CD4-positive, alpha-beta T cell treated with Interleukin-10 for 1 hour (primary cell): Measurements from ENCODE around the gene RHOBTB1.

ENCODE experiments used
- DNase-seq: peaks from one replicate; pipeline ENCODE4 v3.0.0-alpha.2; 2020

The RHOBTB1 gene

DNA sequence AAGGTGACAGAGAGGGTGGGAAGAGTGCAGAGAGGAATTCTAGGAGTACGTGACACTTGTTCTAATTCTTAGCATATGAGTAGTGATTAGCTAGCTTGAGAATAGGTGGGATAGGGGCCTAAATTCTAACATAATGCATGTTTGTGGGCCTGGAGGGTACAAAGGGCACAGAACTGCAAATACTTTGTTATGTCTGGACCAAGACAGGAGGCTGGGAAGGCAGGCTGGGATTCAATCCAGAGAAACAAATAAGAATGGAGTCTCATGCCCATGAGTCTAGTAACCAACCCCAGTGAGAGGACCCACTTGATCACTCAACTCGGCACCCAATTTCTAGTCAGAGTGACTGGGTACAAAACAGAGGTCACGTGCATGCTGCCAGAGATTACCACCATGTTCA is 40.9 kb downstream of the RHOBTB1 start:
- DNase-seq = no peak

DNA sequence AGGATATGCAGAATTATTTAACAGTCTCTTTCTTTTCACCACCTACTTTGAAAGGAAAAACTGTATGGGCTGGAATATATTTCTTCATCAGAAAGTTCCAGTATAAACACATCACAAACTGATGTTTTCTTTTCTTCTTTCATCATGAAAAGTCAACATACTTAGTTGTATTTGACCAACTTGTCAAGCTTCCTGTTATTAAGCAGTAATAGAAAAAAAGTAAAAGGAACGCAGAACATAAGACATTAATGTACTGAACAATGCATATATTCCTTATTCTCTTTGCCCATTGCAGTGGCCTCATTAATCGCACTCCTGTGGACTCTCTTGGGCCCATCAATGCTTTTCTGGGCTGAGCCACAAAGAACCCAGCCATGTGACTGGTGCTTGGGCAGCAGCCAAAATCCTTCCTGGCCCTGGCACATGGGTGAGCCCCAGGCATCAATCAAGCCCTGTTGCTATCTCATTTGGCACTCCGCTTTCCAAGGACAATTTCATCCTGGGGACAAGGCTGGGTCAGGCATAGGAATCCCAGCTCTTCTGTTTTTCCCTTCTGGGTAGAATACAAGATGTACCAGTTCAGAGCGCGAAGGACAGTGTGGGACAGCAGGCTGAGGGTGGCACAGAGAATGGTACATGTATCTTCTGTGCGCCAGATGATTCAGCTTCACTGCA is 42.3 kb downstream of the RHOBTB1 start:
- DNase-seq = no peak

DNA sequence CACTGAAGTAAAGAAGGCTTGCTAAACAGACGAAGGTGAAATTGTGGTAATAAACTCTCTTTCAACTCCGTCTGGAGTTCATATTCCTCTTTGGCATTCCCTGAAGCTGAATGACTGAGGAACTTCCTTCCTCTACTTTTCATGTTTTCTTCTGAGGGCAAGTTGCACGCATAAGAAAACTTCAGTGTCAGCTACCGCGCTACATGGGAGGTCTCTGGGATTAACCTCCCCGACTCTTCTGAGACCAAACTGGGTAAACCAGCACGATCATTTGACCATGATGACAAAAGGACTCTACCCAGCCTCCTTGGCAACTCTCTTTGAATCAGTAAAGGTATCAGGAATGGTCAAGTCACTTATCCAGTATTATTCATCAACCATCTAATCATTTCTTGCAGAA is 44.7 kb downstream of the RHOBTB1 start:
- no peak for DNase-seq

DNA sequence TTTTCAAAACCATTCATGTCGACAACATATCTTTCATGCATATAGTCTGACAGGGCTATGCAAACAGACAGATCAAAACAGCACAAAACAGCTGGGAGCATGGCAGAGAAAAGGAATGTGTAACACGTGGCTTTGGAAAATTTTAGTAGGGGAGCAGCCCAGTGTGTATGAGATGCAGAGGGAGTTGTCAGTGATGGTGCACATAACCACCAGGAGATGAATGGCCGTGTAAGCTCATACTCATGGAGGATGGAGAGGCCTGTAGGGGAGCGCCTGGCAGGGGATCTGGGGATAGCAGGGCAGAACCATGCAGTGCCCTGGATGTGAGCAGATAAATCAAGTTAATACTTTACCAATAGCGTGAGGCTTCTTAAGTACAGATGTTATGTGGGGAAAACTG is 45.7 kb downstream of the RHOBTB1 start:
- no peak for DNase-seq

DNA sequence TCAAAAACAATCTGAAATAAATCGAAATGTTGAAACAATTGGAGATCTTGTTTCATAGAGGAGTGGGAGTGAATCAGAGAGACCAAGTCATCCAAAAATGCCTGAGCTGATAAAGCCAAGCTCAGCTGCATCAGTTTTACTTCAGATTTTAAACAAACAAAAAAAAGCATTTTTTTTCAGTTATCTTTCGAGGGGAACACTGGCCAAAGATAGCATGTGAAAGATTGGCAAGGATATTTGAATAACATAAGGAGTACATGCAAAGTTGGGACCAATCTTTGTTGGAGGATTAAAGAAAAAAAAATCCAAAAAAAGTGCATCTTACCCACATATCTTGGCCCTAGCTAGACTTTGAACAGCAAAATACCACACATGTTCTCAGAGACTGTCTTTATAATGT is 47.2 kb downstream of the RHOBTB1 start:
- no peak for DNase-seq

DNA sequence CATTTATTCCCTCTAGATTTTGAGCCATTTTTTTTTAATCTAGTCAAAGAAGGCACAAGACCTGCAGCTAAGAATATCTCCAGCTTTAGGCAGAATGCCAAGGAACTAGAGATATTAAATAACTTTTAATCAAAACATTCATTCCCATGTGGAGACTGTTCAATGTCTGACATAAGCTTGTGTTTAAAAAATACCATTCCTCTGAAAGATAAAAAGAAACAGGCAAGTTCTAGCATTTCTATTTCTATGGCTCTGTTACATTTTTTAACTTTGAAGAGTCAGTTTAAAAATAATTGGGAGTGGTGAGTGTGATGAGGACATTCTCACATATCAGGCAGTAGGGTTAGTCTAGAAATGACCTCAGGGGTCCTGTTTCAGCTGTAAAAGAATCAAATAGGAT is 48.0 kb downstream of the RHOBTB1 start:
- DNase-seq = no peak

DNA sequence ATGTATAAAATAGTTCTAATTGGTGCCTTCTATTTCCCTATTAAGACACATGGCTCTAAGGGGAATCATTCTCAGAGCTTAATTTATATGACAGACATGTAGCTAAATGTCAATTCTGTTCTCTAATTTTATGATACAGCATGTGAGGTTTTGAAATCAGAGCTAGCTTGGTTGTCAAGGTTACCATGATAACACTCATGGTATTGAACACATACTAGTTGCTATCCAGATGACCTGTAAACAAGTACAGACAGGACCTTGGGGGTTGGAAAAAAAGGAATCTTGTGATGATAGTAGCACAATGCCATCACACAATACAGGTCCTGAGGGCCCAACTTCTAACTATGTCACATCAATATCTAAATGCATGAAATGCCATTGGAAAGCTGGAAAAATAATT is 49.2 kb downstream of the RHOBTB1 start:
- no peak for DNase-seq

DNA sequence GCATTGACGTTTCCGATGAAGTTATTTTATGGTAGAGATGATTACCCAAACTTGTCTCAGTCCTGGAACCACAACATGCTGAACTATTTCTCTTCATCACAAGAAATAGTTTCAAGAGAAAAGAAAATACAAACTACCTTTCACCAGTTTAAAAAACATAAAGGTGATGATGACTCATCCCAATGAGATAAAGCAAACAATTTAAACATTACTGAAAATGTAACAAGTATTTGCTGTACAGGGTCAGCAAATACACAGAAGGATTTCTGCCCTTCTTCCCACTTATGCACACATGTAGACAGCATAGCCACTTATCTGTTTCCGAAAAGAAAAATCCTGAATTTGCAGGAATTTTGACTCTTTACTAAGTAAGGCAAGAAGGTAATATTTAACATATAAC is 50.8 kb downstream of the RHOBTB1 start:
- DNase-seq = no peak

DNA sequence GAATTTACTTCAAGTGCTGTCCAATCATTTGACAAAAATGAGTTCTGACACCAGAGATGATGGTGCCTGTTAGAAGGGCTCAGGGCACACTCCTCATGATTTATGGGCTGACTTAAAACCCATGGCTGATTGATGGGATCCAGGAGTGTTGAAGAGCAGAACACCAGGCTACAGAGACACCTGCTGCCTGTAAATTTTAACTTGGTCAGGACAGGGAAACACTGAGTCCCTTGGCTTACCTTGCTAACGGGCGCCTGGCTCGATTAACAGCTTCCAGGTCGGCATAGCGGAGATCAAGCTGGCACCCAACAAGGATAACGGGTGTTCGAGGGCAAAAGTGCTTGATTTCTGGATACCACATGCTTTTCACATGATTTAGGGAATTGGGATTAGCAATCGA is 51.4 kb downstream of the RHOBTB1 start:
- no peak for DNase-seq

DNA sequence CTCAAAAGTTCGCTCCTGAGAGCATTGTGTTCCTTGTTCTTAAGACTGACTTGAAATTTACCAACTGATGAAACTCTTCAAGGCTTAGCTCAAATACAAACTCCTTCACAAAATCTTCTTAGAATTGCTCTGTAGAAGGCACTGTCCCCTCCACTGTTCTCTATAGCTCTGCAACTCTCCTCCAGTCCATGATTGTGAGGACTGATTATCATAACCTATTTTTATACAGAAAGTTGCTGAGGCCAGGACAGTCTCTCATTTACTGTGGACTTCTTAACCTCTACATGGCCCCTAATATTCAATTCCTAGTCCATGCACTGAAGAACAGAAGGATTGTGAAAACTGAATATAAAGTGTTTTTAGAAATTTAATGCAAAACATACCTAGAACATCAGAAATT is 53.2 kb downstream of the RHOBTB1 start:
- DNase-seq = no peak

DNA sequence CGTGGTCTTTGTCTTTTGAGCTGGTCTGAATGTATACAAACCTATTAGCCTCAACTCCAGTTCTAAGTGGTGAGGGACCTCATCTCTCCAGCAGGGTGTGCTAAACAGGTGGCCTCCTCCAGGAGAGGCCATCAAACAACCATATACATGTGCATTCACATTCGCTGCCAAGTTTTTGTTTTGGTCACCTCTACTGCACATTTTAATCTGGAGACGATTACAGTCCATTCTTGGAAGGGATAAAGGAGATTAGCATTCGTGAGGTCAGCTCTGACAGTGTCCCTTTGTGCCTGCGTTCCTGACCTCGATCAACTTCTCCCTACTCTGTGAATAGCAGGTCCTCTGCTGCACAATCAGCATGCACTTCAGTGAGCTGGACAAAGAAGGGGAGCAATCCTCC is 60.8 kb downstream of the RHOBTB1 start:
- DNase-seq = no peak

DNA sequence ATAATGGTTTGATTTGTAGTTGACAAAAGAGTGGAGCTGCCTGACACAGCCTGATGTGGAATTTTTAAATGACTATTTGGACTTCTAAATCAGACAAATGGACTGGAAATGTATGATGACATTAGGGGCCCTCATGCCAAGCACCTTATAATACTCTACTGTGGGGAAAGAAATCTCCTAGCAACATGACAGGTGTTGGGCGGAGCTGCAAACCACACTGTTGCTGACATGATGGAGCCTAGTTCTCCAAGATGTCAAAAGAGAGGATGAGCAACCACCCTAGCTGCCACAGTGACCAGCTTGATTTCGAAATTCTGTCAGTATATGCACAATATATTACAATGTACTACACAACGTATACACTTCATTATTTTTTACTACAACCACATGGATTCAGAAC is 65.8 kb downstream of the RHOBTB1 start:
- no peak for DNase-seq

DNA sequence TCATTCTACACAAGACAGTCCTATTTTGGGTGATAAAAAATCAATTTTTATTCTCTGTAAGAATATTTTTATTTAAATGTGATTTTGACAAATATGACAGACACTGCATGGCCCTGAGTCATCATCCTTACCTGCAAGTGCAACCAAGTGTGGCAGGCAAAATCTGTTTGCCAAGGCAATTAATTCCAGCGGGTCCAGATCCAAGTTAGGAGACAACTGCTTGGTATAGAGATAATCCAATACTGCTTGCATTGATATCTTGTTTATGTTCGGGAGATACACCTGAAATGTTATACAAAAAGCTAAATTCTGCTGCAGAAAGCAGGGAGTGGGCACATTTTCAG is 66.2 kb downstream of the RHOBTB1 start:
- no peak for DNase-seq

DNA sequence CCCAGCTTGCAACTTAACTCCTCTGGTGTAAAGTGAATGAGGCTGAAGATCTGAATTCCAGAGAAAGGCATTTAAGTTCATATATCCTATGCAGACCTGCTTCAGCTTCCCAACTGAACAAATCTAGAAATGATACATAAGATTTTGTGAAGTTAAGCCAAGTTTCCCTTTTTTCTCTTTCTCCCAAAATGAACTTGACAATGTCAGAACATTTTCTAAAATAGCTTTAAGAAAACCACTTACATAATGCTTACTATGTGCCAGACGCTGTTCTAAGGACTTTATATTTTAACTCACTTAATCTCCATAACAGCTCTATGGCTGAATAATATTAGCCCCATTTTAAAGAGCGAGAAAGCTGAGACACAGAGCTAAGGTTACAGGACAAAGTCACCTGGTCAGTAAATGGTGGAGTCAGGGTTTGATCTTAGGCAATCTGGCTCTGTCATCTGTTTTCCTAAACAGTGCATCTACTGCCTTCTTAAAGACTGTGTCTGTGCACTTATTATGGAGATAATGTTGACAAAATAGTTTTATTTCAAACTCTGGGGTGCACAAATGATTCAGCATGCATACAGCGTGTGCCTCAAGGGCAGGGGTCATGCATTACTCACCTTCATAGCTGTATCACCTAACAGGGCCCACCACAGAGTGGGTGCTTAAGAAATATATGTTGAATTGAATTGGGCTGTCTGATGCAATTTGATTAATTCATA is 66.8 kb downstream of the RHOBTB1 start:
- no peak for DNase-seq

DNA sequence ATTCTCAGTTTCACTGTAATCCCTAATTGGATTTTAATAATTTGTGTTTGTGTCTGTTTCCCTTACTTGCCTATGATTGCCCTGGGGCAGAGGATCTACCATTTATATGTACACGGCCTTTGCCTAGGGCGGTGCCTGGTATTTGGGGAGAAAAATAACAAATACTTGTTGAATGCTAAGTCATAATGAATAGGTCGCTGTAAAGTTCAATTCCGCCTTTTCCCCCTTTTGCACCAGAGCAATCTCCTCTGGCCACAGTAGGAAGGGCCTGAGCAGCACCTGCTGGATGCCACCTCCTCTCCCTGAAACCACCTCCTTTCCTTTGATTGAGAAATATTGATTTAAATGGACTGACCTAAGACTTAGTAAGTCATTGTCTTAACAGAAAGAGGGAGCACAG is 70.2 kb downstream of the RHOBTB1 start:
- no peak for DNase-seq

DNA sequence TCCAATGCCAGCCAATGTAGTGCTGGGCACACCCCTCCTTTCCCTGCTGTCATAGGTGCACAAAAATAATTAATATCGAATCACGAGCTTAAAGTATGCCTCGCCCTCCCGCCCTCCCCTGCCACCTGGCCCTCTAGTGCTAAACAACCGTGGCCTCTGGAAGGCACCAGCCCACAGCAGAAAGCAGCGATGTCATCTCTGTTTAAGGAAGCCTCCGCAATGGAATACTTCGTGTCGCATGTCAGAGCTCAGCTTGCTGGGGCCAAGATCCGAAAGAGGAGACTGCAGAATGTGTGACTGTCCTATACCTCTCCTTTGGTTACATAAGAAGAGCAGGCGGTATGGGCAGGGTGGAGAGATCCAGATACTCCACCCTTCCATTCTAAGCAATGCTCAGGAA is 71.5 kb downstream of the RHOBTB1 start:
- DNase-seq = no peak

DNA sequence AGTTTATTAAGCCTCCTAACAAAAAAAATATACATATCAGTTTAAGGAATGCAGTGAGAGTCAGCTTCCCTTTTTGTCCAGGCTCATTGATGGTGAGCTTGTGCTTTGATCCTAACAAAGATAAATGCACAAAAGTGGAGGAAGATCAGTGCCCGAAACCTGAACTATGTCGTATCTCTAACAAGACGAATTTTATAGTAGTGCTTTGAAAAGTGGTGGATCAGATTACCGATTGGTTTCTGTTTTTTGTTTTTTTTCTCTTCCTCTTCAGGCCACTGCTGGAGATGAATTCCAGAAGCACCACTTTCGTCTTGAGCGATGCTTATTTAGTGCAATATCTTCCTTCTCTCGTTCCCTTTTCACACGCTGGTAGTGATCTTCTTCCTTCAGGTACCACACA is 72.8 kb downstream of the RHOBTB1 start:
- no peak for DNase-seq

DNA sequence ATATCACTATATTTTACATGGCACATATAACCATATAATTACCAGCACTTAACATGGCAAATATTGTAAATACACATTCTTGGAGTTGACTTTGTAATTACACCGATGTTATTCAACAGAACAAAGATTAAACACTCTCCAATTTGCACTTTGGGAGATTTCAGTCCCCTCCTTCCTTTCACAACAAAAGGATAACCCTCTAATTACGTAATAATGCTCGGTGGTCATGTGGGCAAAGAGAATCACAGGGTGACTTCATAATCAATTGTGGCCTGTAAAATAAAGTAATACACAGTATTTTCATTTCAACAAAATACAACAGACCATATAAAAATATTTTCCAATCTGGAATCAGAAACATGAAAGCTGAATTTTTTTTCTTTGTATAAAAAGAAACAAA is 73.2 kb downstream of the RHOBTB1 start:
- no peak for DNase-seq

DNA sequence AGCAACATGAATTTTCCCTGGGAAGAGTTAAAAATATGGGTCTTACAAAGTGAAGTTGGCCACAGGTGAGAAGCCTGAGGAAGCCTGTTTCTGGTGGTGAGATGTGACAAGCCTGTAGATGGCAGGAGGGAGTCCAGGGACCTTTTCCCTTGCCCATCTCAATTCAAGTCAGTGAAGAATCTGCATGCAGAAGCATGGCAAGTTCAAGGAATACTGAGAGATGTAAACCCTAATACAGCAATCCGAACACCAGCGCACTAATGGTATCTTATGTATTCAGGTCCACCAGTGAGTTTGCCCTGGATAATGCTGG is 73.6 kb downstream of the RHOBTB1 start:
- DNase-seq = no peak

DNA sequence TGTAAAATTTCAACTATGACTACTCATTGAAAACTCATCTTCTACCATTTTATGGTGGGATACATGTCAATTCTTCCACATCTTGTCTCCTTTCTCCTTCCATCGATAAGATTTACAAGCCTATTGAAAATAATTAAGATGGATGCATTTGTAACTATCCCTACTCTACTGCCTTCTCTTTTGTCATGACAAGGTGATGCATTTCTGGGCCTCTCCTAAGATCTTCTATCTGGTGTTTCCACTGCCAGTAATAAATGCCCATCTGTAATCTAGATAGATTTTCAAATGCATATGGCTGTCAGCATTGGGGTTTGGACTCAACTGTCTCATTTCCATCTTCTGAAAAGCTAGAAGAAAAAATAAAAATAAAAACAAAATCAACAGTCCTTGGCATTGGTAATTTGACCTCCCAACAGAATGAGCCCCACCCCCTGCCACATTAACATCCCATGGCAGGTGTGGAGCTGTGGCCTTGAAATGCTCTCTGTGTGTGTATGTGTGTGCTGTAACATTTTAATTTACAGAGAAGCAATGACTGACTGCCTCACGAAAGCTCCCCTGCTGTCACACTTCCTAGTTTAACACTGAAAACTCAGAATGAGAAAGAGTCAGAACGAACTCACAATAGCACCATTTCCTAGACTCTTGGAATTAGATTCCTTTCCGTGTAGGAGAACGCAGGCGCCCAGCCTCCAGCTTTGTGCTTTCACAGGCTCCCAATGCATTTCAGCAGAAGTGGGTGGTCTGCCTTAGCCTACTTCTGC is 74.2 kb downstream of the RHOBTB1 start:
- DNase-seq = no peak

DNA sequence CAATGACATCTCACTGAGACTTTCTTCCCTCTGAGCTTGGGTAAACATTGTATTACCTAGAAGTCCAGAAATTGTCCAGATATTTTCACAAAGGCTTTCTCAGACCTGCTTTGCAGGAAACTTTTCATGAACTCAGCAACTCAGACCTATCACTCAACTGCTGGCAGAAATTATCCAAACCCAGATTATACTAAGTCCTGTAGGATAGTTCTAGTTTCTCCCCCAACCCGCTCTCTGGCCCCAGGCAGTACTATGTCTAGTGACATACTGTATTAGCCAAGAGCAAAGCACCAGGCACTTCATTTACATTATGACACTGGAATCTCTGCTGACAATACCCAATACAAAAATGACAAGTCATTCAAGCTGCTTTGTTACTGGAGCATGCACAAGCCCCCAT is 75.0 kb downstream of the RHOBTB1 start:
- DNase-seq = no peak

DNA sequence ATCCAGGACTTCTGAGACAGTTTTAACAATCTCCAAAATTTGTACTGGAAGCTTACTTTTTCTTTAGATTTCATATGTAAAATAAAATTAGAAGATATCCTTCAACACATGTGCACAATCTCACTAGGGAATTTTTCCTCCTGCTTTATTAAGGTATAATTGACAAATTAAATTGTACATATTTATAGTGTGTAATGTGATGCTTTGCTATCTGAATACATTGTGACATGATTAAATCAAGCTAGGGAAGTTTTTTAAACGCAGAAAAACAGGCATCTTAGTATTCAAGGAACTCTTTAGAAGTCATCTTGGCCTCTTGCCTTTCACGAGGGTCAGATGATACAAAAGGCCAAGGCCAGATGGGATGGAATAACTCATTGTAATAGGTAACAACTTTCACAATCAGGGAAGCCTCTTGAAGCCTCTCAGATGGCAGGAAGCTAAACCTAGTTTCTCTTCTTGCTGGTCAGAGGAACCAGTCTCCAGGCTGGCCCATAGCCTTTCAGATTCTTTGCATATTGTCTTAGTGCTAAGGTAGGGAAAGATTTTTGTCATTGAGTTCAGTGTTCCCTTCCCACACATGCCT is 78.7 kb downstream of the RHOBTB1 start:
- no peak for DNase-seq

DNA sequence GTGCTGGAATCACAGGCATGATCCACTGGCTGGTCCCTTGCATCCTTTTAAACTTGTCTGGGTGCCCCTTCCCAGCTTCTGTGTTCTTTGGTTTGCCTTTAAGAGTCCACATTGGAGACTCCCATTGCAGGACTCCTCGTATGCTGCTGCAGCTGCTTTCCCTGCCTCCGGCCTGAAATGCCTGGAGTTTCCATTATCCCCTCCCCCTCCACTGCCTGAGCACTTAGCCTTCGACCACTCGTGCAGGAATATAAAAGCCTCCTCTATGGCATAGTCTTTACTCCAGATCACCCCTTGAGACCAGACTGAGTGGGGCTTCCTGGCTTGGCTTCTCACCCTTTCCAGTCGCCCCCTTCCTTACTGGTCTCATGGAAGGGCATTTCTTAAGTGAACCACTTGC is 80.2 kb downstream of the RHOBTB1 start:
- DNase-seq = no peak

DNA sequence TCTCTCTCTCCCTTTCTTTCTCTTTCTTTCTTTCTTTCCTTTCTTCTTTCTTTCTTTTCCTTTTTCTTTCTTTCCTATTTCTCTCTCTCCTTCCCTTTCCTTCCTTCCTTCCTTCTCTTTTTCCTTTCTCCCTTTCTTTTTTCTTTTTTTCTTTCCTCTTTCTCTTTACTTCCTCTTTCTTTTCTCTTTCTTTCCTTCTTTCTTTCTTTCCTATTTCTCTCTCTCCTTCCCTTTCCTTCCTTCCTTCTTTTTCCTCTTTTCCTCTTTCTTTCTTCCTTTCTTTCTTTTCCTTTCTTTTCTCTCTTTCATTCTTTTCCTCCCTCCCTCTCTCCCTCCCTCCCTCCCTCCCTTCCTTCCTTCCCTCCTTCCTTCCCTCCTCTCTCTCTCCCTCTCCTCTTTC is 81.5 kb downstream of the RHOBTB1 start:
- no peak for DNase-seq
